OCI-LY1 (cell line): ENCODE results near the gene FAM9B.

Experiments
- H2AFZ ChIP-seq: fragments of 200-600 bp; sonication (generic), shearing (Covaris generic); 2 replicates; pipeline ENCODE4 v1.6.0; 2014; ENCODE audit warnings: antibody characterized with exemption, mild to moderate bottlenecking, low read length
- H3F3A ChIP-seq: fragments of 200-600 bp; sonication (generic), shearing (Covaris generic); 2 replicates; pipeline ENCODE4 v1.6.0; 2014; ENCODE audit warnings: mild to moderate bottlenecking, antibody characterized with exemption, low read length, moderate library complexity; ENCODE audit not compliant: insufficient read depth
- H3K27ac ChIP-seq: fragments of 200-600 bp; sonication (generic); 2 replicates; pipeline ENCODE4 v1.5.1; 2014; ENCODE audit warnings: low read length, mixed run types, mild to moderate bottlenecking, low read depth; ENCODE audit not compliant: poor library complexity, severe bottlenecking
- H3K27me3 ChIP-seq: fragments of 200-600 bp; sonication (generic); 2 replicates; pipeline ENCODE4 v1.6.0; 2014; ENCODE audit warnings: antibody characterized with exemption, mild to moderate bottlenecking, low read length, moderate library complexity; ENCODE audit not compliant: insufficient read depth
- H3K36me3 ChIP-seq: fragments of 200-600 bp; sonication (generic); 2 replicates; pipeline ENCODE4 v1.6.1; 2014; ENCODE audit warnings: mild to moderate bottlenecking, antibody characterized with exemption, low read length, moderate library complexity, mixed read lengths; ENCODE audit not compliant: insufficient read depth
- H3K4me1 ChIP-seq: fragments of 200-600 bp; sonication (generic); 2 replicates; pipeline ENCODE4 v1.5.1; 2014; ENCODE audit warnings: mild to moderate bottlenecking, low read length, moderate library complexity; ENCODE audit not compliant: insufficient read depth, severe bottlenecking
- H3K4me2 ChIP-seq: fragments of 200-600 bp; sonication (generic), shearing (Covaris generic); 2 replicates; pipeline ENCODE4 v1.6.1; 2014; ENCODE audit warnings: low read length
- H3K4me3 ChIP-seq: fragments of 200-600 bp; sonication (generic); 2 replicates; pipeline ENCODE4 v1.5.1; 2014; ENCODE audit warnings: low read length, low read depth, mild to moderate bottlenecking, mixed read lengths; ENCODE audit not compliant: poor library complexity, severe bottlenecking
- H3K79me2 ChIP-seq: fragments of 200-600 bp; shearing (Covaris generic); 2 replicates; pipeline ENCODE4 v1.6.1; 2016; ENCODE audit warnings: mixed run types, low read length, mixed read lengths; ENCODE audit not compliant: insufficient read depth
- H3K9ac ChIP-seq: fragments of 200-600 bp; sonication (generic), shearing (Covaris generic); 2 replicates; pipeline ENCODE4 v1.6.1; 2014; ENCODE audit warnings: mild to moderate bottlenecking, low read length, mixed read lengths
- H3K9me2 ChIP-seq: fragments of 200-600 bp; sonication (generic), shearing (Covaris generic); 2 replicates; pipeline ENCODE4 v1.6.1; 2014; ENCODE audit warnings: low read depth, mild to moderate bottlenecking, low read length, mixed read lengths
- H3K9me3 ChIP-seq: fragments of 200-600 bp; shearing (Covaris generic); 2 replicates; pipeline ENCODE4 v1.6.1; 2014; ENCODE audit warnings: low read length, mixed read lengths
- H4K20me1 ChIP-seq: fragments of 200-600 bp; sonication (generic), shearing (Covaris generic); 2 replicates; pipeline ENCODE4 v1.6.0; 2016; ENCODE audit warnings: mild to moderate bottlenecking, low read length; ENCODE audit not compliant: insufficient read depth
- EZH2 ChIP-seq: fragments of 200-600 bp; sonication (generic), shearing (Covaris generic); IDR thresholded peaks from 2 replicates; pipeline ENCODE4 v1.8.0; 2017; ENCODE audit warnings: borderline replicate concordance, mixed run types, mild to moderate bottlenecking, antibody characterized with exemption, low read length, moderate library complexity, mixed read lengths
- TF ChIP-seq, protein P1 (sequence below): fragments of 200-600 bp; sonication (generic), shearing (Covaris generic); IDR thresholded peaks from 2 replicates; pipeline ENCODE4 v1.5.1; 2017; ENCODE audit warnings: mild to moderate bottlenecking, antibody characterized with exemption, low read length, moderate library complexity, mixed read lengths

Gene FAM9B

GRCh38 chrX:8984231-8984630 lies 49.7 kb downstream of the FAM9B start:
- no peaks in the 10 kb centered on the region for H3K9me3 ChIP-seq
- H3K79me2 ChIP-seq: no peaks in the 10 kb centered on the region
- H3K4me3 ChIP-seq: no peak overlapping the region
- H3K4me1 ChIP-seq: peaks cover 83% of the 10 kb centered on the region
- H3K4me2 ChIP-seq: no peak overlapping the region
- H3F3A ChIP-seq: no peaks in the 10 kb centered on the region
- no peak overlapping the region for H3K9ac ChIP-seq
- no peaks in the 10 kb centered on the region for H3K9me2 ChIP-seq
- no peak overlapping the region for H3K27ac ChIP-seq
- no peak for TF ChIP-seq EZH2
- TF ChIP-seq, protein P1, sequence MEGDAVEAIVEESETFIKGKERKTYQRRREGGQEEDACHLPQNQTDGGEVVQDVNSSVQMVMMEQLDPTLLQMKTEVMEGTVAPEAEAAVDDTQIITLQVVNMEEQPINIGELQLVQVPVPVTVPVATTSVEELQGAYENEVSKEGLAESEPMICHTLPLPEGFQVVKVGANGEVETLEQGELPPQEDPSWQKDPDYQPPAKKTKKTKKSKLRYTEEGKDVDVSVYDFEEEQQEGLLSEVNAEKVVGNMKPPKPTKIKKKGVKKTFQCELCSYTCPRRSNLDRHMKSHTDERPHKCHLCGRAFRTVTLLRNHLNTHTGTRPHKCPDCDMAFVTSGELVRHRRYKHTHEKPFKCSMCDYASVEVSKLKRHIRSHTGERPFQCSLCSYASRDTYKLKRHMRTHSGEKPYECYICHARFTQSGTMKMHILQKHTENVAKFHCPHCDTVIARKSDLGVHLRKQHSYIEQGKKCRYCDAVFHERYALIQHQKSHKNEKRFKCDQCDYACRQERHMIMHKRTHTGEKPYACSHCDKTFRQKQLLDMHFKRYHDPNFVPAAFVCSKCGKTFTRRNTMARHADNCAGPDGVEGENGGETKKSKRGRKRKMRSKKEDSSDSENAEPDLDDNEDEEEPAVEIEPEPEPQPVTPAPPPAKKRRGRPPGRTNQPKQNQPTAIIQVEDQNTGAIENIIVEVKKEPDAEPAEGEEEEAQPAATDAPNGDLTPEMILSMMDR: no peak
- no peaks in the 10 kb centered on the region for H4K20me1 ChIP-seq
- no peaks in the 10 kb centered on the region; the same call in 1 of the 2 replicates for H3K36me3 ChIP-seq
- H2AFZ ChIP-seq: no peak overlapping the region
- H3K27me3 ChIP-seq: no peaks in the 10 kb centered on the region

- no peak for TF ChIP-seq EZH2
- TF ChIP-seq, protein P1: no peak
- H3F3A ChIP-seq: no peaks in the 10 kb centered on the region
- H3K9me2 ChIP-seq: no peaks in the 10 kb centered on the region
- H3K4me1 ChIP-seq: peaks cover 58% of the 10 kb centered on the region
- H3K9ac ChIP-seq: no peak overlapping the region; the same call in 1 of the 2 replicates
- H3K4me2 ChIP-seq: peak overlapping the region; percentile 60
- H3K9me3 ChIP-seq: no peaks in the 10 kb centered on the region
- H3K36me3 ChIP-seq: no peaks in the 10 kb centered on the region; the same call in 1 of the 2 replicates
- H4K20me1 ChIP-seq: no peaks in the 10 kb centered on the region
- H2AFZ ChIP-seq: no peak overlapping the region
- peak overlapping the region; percentile 70 for H3K27ac ChIP-seq
- no peaks in the 10 kb centered on the region for H3K27me3 ChIP-seq
- H3K4me3 ChIP-seq: peak overlapping the region; percentile 28
- H3K79me2 ChIP-seq: no peaks in the 10 kb centered on the region
These were observed 52.2 kb downstream of the FAM9B start for GRCh38 chrX:8981723-8982122.

DNA sequence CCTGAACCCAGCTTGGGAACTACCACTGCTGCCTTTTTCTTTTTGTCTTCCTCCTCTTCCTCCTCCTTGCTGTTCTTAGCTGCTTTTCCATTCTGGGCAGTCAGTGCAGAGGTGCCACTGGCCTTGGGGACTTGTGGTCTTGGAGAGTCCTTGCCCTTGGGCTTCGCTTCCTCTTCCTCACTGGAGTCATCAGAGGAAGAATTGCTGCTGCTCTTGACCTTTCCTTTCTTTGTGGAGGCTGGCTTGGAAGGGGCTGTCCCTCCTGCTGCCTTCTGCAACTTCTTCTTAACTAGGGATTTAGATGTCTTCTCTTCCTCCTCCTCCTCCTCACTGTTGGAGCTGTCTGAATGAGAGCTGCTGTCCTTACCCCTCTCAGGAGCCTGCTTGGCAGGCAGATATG lies 53.2 kb downstream of the FAM9B start:
- Histone ChIP-seq H3K9me2 (no peaks in the 10 kb centered on the region), H4K20me1 (no peaks in the 10 kb centered on the region), H3K4me1 (peaks cover 49% of the 10 kb centered on the region), H3K4me2 (no peak overlapping the region), H3K4me3 (no peak overlapping the region), H3K9me3 (no peaks in the 10 kb centered on the region), H2AFZ (no peak overlapping the region), H3K27me3 (no peaks in the 10 kb centered on the region), H3K27ac (no peak overlapping the region), H3K79me2 (no peaks in the 10 kb centered on the region), H3K36me3 (no peaks in the 10 kb centered on the region; the same call in 1 of the 2 replicates), H3F3A (no peaks in the 10 kb centered on the region), H3K9ac (no peak overlapping the region)
- TF ChIP-seq, protein P1: no peak
- TF ChIP-seq EZH2: no peak
